PFSK-1 (cell line): ENCODE measurements around the gene RPAIN.

Experiments used
- FOXP2 ChIP-seq: optimal IDR thresholded peaks from 2 replicates; pipeline ENCODE3; 2011; ENCODE audit warnings: borderline replicate concordance, control low read depth, inconsistent platforms; ENCODE audit not compliant: insufficient read depth; ENCODE audit errors: extremely low read length, extremely low read depth
- POLR2AphosphoS5 ChIP-seq: IDR thresholded peaks from 2 replicates; pipeline ENCODE4 v1.6.1; 2012; ENCODE audit warnings: low read depth, mild to moderate bottlenecking, control low read depth, low read length, moderate library complexity
- REST ChIP-seq, 2 experiments: IDR thresholded peaks; 2 replicates each; pipeline versions ENCODE4 v1.6.1 to v1.8.0; 2011 to 2012; ENCODE audit warnings: low read depth in 2 of 2, low read length in 2 of 2, control low read depth in 1 of 2, inconsistent platforms in 1 of 2, mild to moderate bottlenecking in 1 of 2, moderate library complexity in 1 of 2; ENCODE audit not compliant: insufficient read depth in 1 of 2
- SIN3A ChIP-seq: IDR thresholded peaks from 2 replicates; pipeline ENCODE4 v1.6.1; 2012; ENCODE audit warnings: mild to moderate bottlenecking, low read length, moderate library complexity, borderline replicate concordance; ENCODE audit not compliant: insufficient read depth
- TAF1 ChIP-seq: IDR thresholded peaks from 2 replicates; pipeline ENCODE4 v1.6.1; 2012; ENCODE audit warnings: low read length, control low read depth, borderline replicate concordance; ENCODE audit not compliant: insufficient read depth

The RPAIN gene

GRCh38 chr17:5464717-5465507 lies 44.9 kb downstream of the RPAIN start:
- no peak for TF ChIP-seq TAF1

DNA sequence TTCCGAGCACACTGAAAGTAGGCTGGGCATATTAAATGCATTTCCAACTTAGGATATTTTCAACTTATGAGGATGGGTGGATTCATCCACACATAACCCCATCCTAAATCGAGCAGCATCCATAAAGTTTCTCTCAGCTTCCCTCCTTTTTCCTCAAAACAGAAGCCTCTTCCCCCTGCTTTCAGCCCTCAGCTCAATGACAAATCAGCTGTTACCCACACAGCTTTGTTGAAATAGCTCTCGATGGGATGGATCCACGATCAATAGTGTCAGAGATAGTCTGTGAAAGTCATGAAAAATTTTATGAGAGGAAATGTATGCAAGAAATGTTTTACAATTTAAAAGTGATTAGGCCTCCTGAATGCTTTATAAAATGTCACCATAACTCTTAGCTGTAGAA lies 46.3 kb downstream of the RPAIN start:
- no peak for TF ChIP-seq REST (IDR thresholded peaks at IDR 0.05; ENCODE audit: insufficient read depth in 1 of 2, low read depth in 2 of 2, low read length in 2 of 2)
- no peak for TF ChIP-seq FOXP2
- TF ChIP-seq TAF1 = no peak
- no peak for TF ChIP-seq SIN3A
- TF ChIP-seq POLR2AphosphoS5 = no peak

DNA sequence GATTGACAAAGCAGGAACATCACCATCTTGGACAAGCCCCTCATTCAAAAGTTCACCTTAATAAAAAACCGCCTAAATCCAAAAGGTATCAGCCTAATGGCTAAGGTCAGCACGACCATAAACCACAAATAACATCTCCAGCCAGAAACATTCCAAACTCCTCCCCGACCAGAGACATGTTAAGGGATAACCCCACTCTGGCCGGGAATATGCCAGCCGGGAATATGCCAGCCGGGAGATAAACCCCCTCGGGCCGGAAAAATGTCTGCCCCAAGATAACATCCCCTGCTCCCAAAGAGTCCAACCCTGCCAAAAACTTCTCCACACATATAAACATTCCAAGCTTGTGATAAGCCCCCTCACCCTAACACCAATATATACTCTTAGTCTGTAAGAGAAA lies 47.4 kb downstream of the RPAIN start:
- peak; percentile 3; the same call in 1 of the 2 replicates for TF ChIP-seq SIN3A
- TF ChIP-seq FOXP2 = no peak
- no peak for TF ChIP-seq REST (IDR thresholded peaks at IDR 0.05; ENCODE audit: insufficient read depth in 1 of 2, low read depth in 2 of 2, low read length in 2 of 2)
- no peak for TF ChIP-seq POLR2AphosphoS5
- no peak for TF ChIP-seq TAF1

DNA sequence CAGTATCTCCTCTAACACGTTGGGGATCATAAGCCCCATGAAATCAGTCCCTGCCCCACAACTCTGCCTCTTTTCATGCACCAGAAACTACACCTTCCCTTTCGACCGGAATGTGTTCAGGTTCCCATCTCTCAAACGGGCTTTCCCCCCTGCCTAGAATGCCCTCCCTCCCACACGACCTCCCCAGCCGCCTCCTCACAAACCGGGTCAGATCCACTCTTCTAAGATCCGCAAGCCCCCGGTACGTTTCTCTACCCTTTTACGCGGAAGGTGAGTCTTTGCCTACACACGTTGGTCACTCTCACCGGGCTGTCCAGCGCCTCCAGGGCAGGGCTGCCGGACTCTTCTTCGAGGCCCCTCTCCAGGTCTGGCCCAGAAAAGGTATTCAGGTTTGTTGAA lies 48.1 kb downstream of the RPAIN start:
- TF ChIP-seq POLR2AphosphoS5 = no peak
- TF ChIP-seq SIN3A = no peak
- no peak for TF ChIP-seq FOXP2
- TF ChIP-seq TAF1 = no peak
- no peak for TF ChIP-seq REST (IDR thresholded peaks at IDR 0.05; ENCODE audit: insufficient read depth in 1 of 2, low read depth in 2 of 2, low read length in 2 of 2)

DNA sequence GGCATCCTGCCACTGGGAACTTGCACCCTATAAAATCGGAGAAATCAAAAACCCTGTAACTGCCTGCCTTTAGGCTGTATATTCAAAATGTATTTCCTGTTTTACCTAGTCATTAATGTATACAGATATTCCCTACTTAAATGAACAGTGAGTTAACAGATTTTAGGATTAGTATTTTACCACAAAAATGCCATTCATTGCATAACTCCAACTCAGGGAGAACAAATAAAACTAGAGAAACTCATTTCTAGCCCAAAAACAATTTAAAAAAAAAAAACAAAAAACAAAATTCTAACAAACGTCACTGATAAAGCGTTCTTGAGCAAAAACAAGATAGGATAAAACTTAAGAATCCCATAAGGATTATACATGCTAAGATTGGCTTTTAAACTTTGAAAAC lies 52.5 kb downstream of the RPAIN start:
- no peak for TF ChIP-seq REST (IDR thresholded peaks at IDR 0.05; ENCODE audit: insufficient read depth in 1 of 2, low read depth in 2 of 2, low read length in 2 of 2)
- TF ChIP-seq SIN3A = no peak
- TF ChIP-seq POLR2AphosphoS5 = no peak
- TF ChIP-seq FOXP2 = no peak
- TF ChIP-seq TAF1 = no peak
